Mesenchymal stem cell (in vitro differentiated cells and primary cell): Measurements from ENCODE around the gene THAP4.

ENCODE experiments used
- DNase-seq: peaks from one replicate; pipeline ENCODE4 v3.0.0-alpha.2; 2013
- H2AFZ ChIP-seq: one replicate; pipeline ENCODE4 v1.6.1; 2013; ENCODE audit warnings: low read depth, mild to moderate bottlenecking, control low read depth, inconsistent platforms, low read length, moderate library complexity
- H2AK5ac ChIP-seq: 2 replicates; pipeline ENCODE4 v1.6.1; 2013; ENCODE audit warnings: low read length, moderate library complexity, mild to moderate bottlenecking, inconsistent platforms; ENCODE audit not compliant: severe bottlenecking
- H2BK120ac ChIP-seq: one replicate; pipeline ENCODE4 v1.6.1; 2013; ENCODE audit warnings: low read depth, mild to moderate bottlenecking, inconsistent platforms, low read length, moderate library complexity
- H2BK12ac ChIP-seq, 2 experiments: one replicate each; pipeline ENCODE4 v1.6.1; 2013; ENCODE audit warnings: inconsistent platforms in 2 of 2, low read length in 2 of 2, mild to moderate bottlenecking in 2 of 2, moderate library complexity in 2 of 2, control low read depth in 1 of 2
- H2BK15ac ChIP-seq: one replicate; pipeline ENCODE4 v1.6.1; 2013; ENCODE audit warnings: mild to moderate bottlenecking, low read depth, inconsistent platforms; ENCODE audit not compliant: poor library complexity, severe bottlenecking
- H2BK5ac ChIP-seq: 2 replicates; pipeline ENCODE4 v1.6.1; 2013; ENCODE audit warnings: low read depth, mild to moderate bottlenecking, low read length, control low read depth, inconsistent platforms; ENCODE audit not compliant: poor library complexity, severe bottlenecking
- H3K14ac ChIP-seq, 2 experiments: one replicate each; pipeline ENCODE4 v1.6.1; 2013; ENCODE audit warnings: inconsistent platforms in 2 of 2, low read length in 2 of 2, control low read depth in 1 of 2, mild to moderate bottlenecking in 1 of 2, moderate library complexity in 1 of 2
- H3K18ac ChIP-seq, 2 experiments: one replicate each; pipeline ENCODE4 v1.6.1; 2013; ENCODE audit warnings: inconsistent platforms in 2 of 2, low read length in 2 of 2, control low read depth in 1 of 2, low read depth in 1 of 2, mild to moderate bottlenecking in 1 of 2
- H3K23ac ChIP-seq, 2 experiments: one replicate each; pipeline ENCODE4 v1.6.1; 2013; ENCODE audit warnings: inconsistent platforms in 2 of 2, low read length in 2 of 2, mild to moderate bottlenecking in 2 of 2, moderate library complexity in 2 of 2, control low read depth in 1 of 2
- H3K27ac ChIP-seq: 2 replicates; pipeline ENCODE4 v1.5.1; 2013; ENCODE audit warnings: mild to moderate bottlenecking, moderate library complexity, low read length, control low read depth, inconsistent platforms; ENCODE audit not compliant: poor library complexity, severe bottlenecking
- H3K27me3 ChIP-seq, 2 experiments: 2 replicates each; pipeline versions ENCODE4 v1.6.1 to v1.7.0; 2013; ENCODE audit warnings: low read length in 2 of 2, mild to moderate bottlenecking in 2 of 2, moderate library complexity in 2 of 2, control low read depth in 1 of 2, inconsistent platforms in 1 of 2; ENCODE audit not compliant: control insufficient read depth in 1 of 2, insufficient read depth in 1 of 2
- H3K36me3 ChIP-seq, 2 experiments: 2 replicates each; pipeline versions ENCODE4 v1.6.1 to v1.7.0; 2013; ENCODE audit warnings: low read length in 2 of 2, control low read depth in 1 of 2, inconsistent platforms in 1 of 2, low read depth in 1 of 2, mild to moderate bottlenecking in 1 of 2; ENCODE audit not compliant: insufficient read depth in 2 of 2, control insufficient read depth in 1 of 2
- H3K4ac ChIP-seq, 2 experiments: one replicate each; pipeline ENCODE4 v1.6.1; 2013; ENCODE audit warnings: inconsistent platforms in 2 of 2, low read length in 2 of 2, mild to moderate bottlenecking in 2 of 2, moderate library complexity in 2 of 2, control low read depth in 1 of 2, low read depth in 1 of 2
- H3K4me1 ChIP-seq: 2 replicates; pipeline ENCODE4 v1.6.1; 2013; ENCODE audit warnings: low read depth, low read length, control low read depth; ENCODE audit not compliant: control insufficient read depth, insufficient read depth
- H3K4me2 ChIP-seq: 2 replicates; pipeline ENCODE4 v1.6.1; 2013; ENCODE audit warnings: low read length, mild to moderate bottlenecking, inconsistent platforms; ENCODE audit not compliant: poor library complexity, severe bottlenecking
- H3K4me3 ChIP-seq, 2 experiments: 2 replicates each; pipeline versions ENCODE4 v1.5.1 to v1.7.0; 2013; ENCODE audit warnings: low read length in 2 of 2, mild to moderate bottlenecking in 2 of 2, control low read depth in 1 of 2, low read depth in 1 of 2; ENCODE audit not compliant: insufficient read depth in 1 of 2
- H3K79me1 ChIP-seq: replicated peaks from 2 replicates; pipeline ENCODE4 v1.6.1; 2013; ENCODE audit warnings: mild to moderate bottlenecking, control low read depth, low read length, inconsistent platforms; ENCODE audit not compliant: poor library complexity, severe bottlenecking
- H3K9ac ChIP-seq: 2 replicates; pipeline ENCODE4 v1.7.0; 2013; ENCODE audit warnings: mild to moderate bottlenecking, low read length, moderate library complexity
- H3K9me3 ChIP-seq: 2 replicates; pipeline ENCODE4 v1.7.0; 2013; ENCODE audit warnings: mild to moderate bottlenecking, low read length; ENCODE audit not compliant: control insufficient read depth
- H4K8ac ChIP-seq: one replicate; pipeline ENCODE4 v1.6.1; 2013; ENCODE audit warnings: inconsistent platforms, mild to moderate bottlenecking, low read length, moderate library complexity
- H4K91ac ChIP-seq: one replicate; pipeline ENCODE4 v1.6.1; 2013; ENCODE audit warnings: mild to moderate bottlenecking, low read length, inconsistent platforms
- WGBS: methylation state at CpG from one replicate; pipeline ENCODE4 v1.1.7; 2013; ENCODE audit warnings: mixed read lengths; 5-methylcytosine and 5-hydroxymethylcytosine counted together

Gene THAP4

GRCh38 chr2:241612156-241613016 lies 24.6 kb downstream of the THAP4 start:
- H3K18ac ChIP-seq = no peak overlapping the region
- no peaks in the 10 kb centered on the region for H3K9me3 ChIP-seq
- no peak overlapping the region for H2BK15ac ChIP-seq
- no peak overlapping the region for H3K23ac ChIP-seq
- WGBS = 71% methylated on average over 12 of the region's 20 CpGs
- H3K79me1 ChIP-seq = peaks cover 41% of the 10 kb centered on the region
- H4K91ac ChIP-seq = no peak overlapping the region
- no peak overlapping the region for H2BK120ac ChIP-seq
- H2BK5ac ChIP-seq = no peak overlapping the region
- no peaks in the 10 kb centered on the region for H3K27me3 ChIP-seq
- H2AK5ac ChIP-seq = no peak overlapping the region
- no peak overlapping the region for H3K14ac ChIP-seq
- no peak overlapping the region for H3K4me2 ChIP-seq
- H3K4me1 ChIP-seq = peaks cover 13% of the 10 kb centered on the region
- no peak overlapping the region for H4K8ac ChIP-seq
- no peak overlapping the region for H3K27ac ChIP-seq
- no peak overlapping the region for H2AFZ ChIP-seq
- no peak overlapping the region for H2BK12ac ChIP-seq
- H3K36me3 ChIP-seq = peaks cover 0 to 25% of the 10 kb centered on the region in 2 experiments
- peak overlapping the region in 1 of 2 experiments; percentile 23 for H3K4me3 ChIP-seq
- peak; percentile 39 for DNase-seq
- peak overlapping the region; percentile 75 for H3K9ac ChIP-seq
- H3K4ac ChIP-seq = no peak overlapping the region

DNA sequence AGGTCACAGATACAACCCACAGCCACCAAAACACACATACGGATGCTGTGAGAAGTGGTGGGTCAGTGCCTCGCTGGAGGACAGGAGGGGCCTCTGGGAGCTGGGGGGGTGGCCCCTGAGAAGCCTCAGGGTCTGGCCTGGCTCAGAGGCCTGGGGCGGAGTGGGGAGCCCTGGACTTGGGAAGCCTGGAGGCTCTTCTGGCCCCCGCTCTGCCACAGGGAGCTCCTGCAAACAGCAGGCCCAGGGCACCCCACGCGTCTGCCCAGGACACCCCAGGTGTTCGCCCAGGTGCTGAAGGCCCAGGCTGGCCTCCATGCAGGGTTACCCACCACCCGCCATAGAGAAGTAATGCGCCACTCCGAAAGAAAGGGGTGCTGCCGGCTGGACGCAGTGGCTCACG lies 25.9 kb downstream of the THAP4 start:
- peaks cover 4 to 29% of the 10 kb centered on the region in 2 experiments for H3K36me3 ChIP-seq
- no peak overlapping the region for H2BK15ac ChIP-seq
- H2BK120ac ChIP-seq = no peak overlapping the region
- no peak for DNase-seq
- no peak overlapping the region for H3K27ac ChIP-seq
- no peak overlapping the region for H2BK12ac ChIP-seq
- 93% methylated on average over 12 of the region's 13 CpGs for WGBS
- H4K91ac ChIP-seq = no peak overlapping the region
- H3K4me3 ChIP-seq = no peak overlapping the region
- H3K79me1 ChIP-seq = peaks cover 47% of the 10 kb centered on the region
- H2AFZ ChIP-seq = no peak overlapping the region
- peaks cover 11% of the 10 kb centered on the region for H3K4me1 ChIP-seq
- H3K23ac ChIP-seq = no peak overlapping the region
- H2AK5ac ChIP-seq = no peak overlapping the region
- H3K4ac ChIP-seq = no peak overlapping the region
- H3K4me2 ChIP-seq = no peak overlapping the region
- no peak overlapping the region for H3K14ac ChIP-seq
- peak overlapping the region; percentile 84 for H3K9ac ChIP-seq
- H3K27me3 ChIP-seq = no peaks in the 10 kb centered on the region
- no peak overlapping the region for H3K18ac ChIP-seq
- H2BK5ac ChIP-seq = no peak overlapping the region
- H3K9me3 ChIP-seq = no peaks in the 10 kb centered on the region
- peak overlapping the region; percentile 35 for H4K8ac ChIP-seq

- H3K4me2 ChIP-seq = peak overlapping the region; percentile 59
- H3K18ac ChIP-seq = peak overlapping the region; percentile 69 to 88
- peaks cover 11% of the 10 kb centered on the region for H3K4me1 ChIP-seq
- 8% methylated on average over 66 of the region's 76 CpGs for WGBS
- H3K9me3 ChIP-seq = no peaks in the 10 kb centered on the region
- peak overlapping the region; percentile 89 for H4K8ac ChIP-seq
- peak overlapping the region; percentile 9 for H2AK5ac ChIP-seq
- H2AFZ ChIP-seq = peak overlapping the region; percentile 67
- no peak overlapping the region for H2BK5ac ChIP-seq
- H3K4me3 ChIP-seq = peak overlapping the region; percentile 58 to 78
- peak overlapping the region in 1 of 2 experiments; percentile 67 for H3K14ac ChIP-seq
- H3K27ac ChIP-seq = peak overlapping the region; percentile 15
- H3K23ac ChIP-seq = no peak overlapping the region
- no peaks in the 10 kb centered on the region for H3K27me3 ChIP-seq
- H2BK120ac ChIP-seq = peak overlapping the region; percentile 27
- peak overlapping the region; percentile 84 for H3K9ac ChIP-seq
- H4K91ac ChIP-seq = peak overlapping the region; percentile 74
- H3K4ac ChIP-seq = peak overlapping the region; percentile 57 to 92
- DNase-seq = peak; percentile 86
- peak overlapping the region; percentile 49 to 59 for H2BK12ac ChIP-seq
- peaks cover 42% of the 10 kb centered on the region for H3K79me1 ChIP-seq
- H2BK15ac ChIP-seq = peak overlapping the region; percentile 92
- peaks cover 12 to 23% of the 10 kb centered on the region in 2 experiments for H3K36me3 ChIP-seq
Observed at GRCh38 chr2:241609859-241610793, 26.8 kb downstream of the THAP4 start.

DNA sequence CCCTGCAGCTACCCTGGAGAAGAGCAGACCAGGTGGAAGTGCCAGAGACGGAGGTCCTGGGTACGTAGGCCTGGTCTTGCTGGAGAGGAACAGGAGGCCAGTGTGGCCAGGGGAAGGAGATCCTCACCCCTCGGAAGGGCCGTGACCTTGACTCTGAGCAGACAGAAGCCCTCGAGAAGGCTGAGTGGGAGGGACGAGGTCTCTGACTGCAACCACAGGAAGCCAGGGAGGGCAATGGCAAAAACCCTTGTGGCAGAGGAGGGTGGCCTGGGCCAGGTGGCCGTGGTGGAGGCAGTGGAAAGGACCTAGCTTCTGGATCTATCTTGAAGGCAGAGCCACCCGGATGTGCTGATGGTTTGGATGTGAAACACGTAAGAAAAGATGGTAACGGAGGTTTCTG lies 28.1 kb downstream of the THAP4 start:
- H3K14ac ChIP-seq = no peak overlapping the region
- no peaks in the 10 kb centered on the region for H3K9me3 ChIP-seq
- peaks cover 21 to 25% of the 10 kb centered on the region in 2 experiments for H3K36me3 ChIP-seq
- H3K27ac ChIP-seq = no peak overlapping the region
- H3K4me1 ChIP-seq = peaks cover 11% of the 10 kb centered on the region
- no peak overlapping the region for H2AK5ac ChIP-seq
- H3K18ac ChIP-seq = no peak overlapping the region
- H3K23ac ChIP-seq = no peak overlapping the region
- DNase-seq = no peak
- no peak overlapping the region for H3K4me2 ChIP-seq
- 83% methylated on average over 10 of the region's 10 CpGs for WGBS
- H3K9ac ChIP-seq = peak overlapping the region; percentile 84
- H2AFZ ChIP-seq = no peak overlapping the region
- no peak overlapping the region for H2BK15ac ChIP-seq
- H2BK120ac ChIP-seq = no peak overlapping the region
- H3K27me3 ChIP-seq = no peaks in the 10 kb centered on the region
- H3K4ac ChIP-seq = no peak overlapping the region
- no peak overlapping the region for H4K8ac ChIP-seq
- peaks cover 39% of the 10 kb centered on the region for H3K79me1 ChIP-seq
- peak overlapping the region; percentile 4 for H4K91ac ChIP-seq
- H2BK12ac ChIP-seq = no peak overlapping the region
- H2BK5ac ChIP-seq = no peak overlapping the region
- peak overlapping the region in 1 of 2 experiments; percentile 78 for H3K4me3 ChIP-seq
